HepG2 (cell line): ENCODE data around the gene SULT1A3. TPM values are rescaled to one million over a fixed set of nuclear protein-coding genes. Genes with fewer than 3 reads are reported as not detected.

Experiments
- BORCS8-MEF2B ChIP-seq: sonication (generic); formaldehyde crosslinking; IDR thresholded peaks from 2 replicates; pipeline ENCODE4 v1.8.0; 2022; ENCODE audit warnings: mild to moderate bottlenecking, missing genetic modification reagents
- CENPX ChIP-seq: sonication (generic); formaldehyde crosslinking; IDR thresholded peaks from 2 replicates; pipeline ENCODE4 v1.9.0; 2021; ENCODE audit warnings: mild to moderate bottlenecking, missing genetic modification reagents, moderate library complexity
- EP300 ChIP-seq, 3 experiments: sonication (generic) in 1 of 3; formaldehyde crosslinking in 1 of 3; IDR thresholded peaks; 2 replicates each; pipeline versions ENCODE4 v1.5.1 to v1.6.1; 2011 to 2020; ENCODE audit warnings: low read depth in 2 of 3, low read length in 2 of 3, borderline replicate concordance in 1 of 3, improper control_type of control experiment in 1 of 3, mild to moderate bottlenecking in 1 of 3, missing genetic modification reagents in 1 of 3, moderate library complexity in 1 of 3
- HDAC1 ChIP-seq: sonication (generic); formaldehyde crosslinking; IDR thresholded peaks from 2 replicates; pipeline ENCODE4 v1.5.1; 2020; ENCODE audit warnings: mild to moderate bottlenecking, missing genetic modification reagents
- RXRB ChIP-seq: IDR thresholded peaks from 2 replicates; pipeline ENCODE4 v1.6.1; 2016; ENCODE audit warnings: borderline replicate concordance, missing genetic modification reagents, missing compliant biosample characterization
- TERF1 ChIP-seq: sonication (generic); formaldehyde crosslinking; IDR thresholded peaks from 2 replicates; pipeline ENCODE4 v1.8.0; 2022; ENCODE audit warnings: mild to moderate bottlenecking, missing genetic modification reagents, moderate library complexity
- ZBTB37 ChIP-seq: sonication (generic); formaldehyde crosslinking; IDR thresholded peaks from 2 replicates; pipeline ENCODE4 v1.4.0; 2020; ENCODE audit warnings: mild to moderate bottlenecking, missing genetic modification reagents
- ZNF121 ChIP-seq: sonication (generic); formaldehyde crosslinking; IDR thresholded peaks from 2 replicates; pipeline ENCODE4 v1.5.0; 2020; ENCODE audit warnings: mild to moderate bottlenecking, missing genetic modification reagents
- ZNF280B ChIP-seq: sonication (generic); formaldehyde crosslinking; IDR thresholded peaks from 2 replicates; pipeline ENCODE4 v1.5.0; 2020; ENCODE audit warnings: missing genetic modification reagents, mild to moderate bottlenecking, borderline replicate concordance
- ZNF83 ChIP-seq: sonication (generic); formaldehyde crosslinking; IDR thresholded peaks from 2 replicates; pipeline ENCODE4 v1.4.0; 2020; ENCODE audit warnings: missing genetic modification reagents, mild to moderate bottlenecking, borderline replicate concordance
- polyA plus RNA-seq, 8 experiments: library from polyadenylated mRNA; depleted of rRNA in 3 of 8; stranded (reverse) in 7 of 8; unstranded in 1 of 8; fragments of >200 nt; fragmentation: Illumina TruSeq in 4 of 8; extraction: Trizol in 4 of 8; gene quantifications; 2 replicates each; pipeline versions ENCODE4 v1.2.1 to v1.2.3, GENCODE V29; 2011 to 2016; ENCODE audit warnings: low read depth in 4 of 8, missing spikeins in 1 of 8, mixed read lengths in 1 of 8; ENCODE audit not compliant: insufficient read depth in 1 of 8
- total RNA-seq, 5 experiments: library from RNA; depleted of rRNA; stranded (reverse); fragments of >200 nt; fragmentation: Illumina TruSeq; extraction: Trizol; gene quantifications; 2 replicates each; pipeline ENCODE4 v1.2.3, GENCODE V29; 2016; ENCODE audit warnings: low read depth in 1 of 5

SULT1A3 gene
- total and polyA plus RNA-seq, 2 of the 13 experiments (the other 11 are each of a cell fraction or from before 2014, with no cell fraction given), result 21.0 to 28.3 TPM

GRCh38 chr16:30155188-30155587 lies 43.9 kb upstream of the SULT1A3 start (continued):
- TF ChIP-seq EP300 (IDR thresholded peaks at IDR 0.05; ENCODE audit: low read depth in 2 of 2, low read length in 2 of 2) (0 out of 4 replicates have a peak, but pooled peaks of 1 of the 2 experiments have one; percentile 6), EP300 (CRISPR knock-in tag; IDR thresholded peaks at IDR 0.05; ENCODE audit: borderline replicate concordance) (no peak), ZBTB37 (no peak), BORCS8-MEF2B (CRISPR knock-in tag) (0 out of 2 replicates have a peak, but pooled peaks have one; percentile 39), ZNF280B (CRISPR knock-in tag) (no peak), ZNF83 (CRISPR knock-in tag) (no peak), ZNF121 (CRISPR knock-in tag) (peak; percentile 75), RXRB (peak; percentile 81), TERF1 (no peak), HDAC1 (CRISPR knock-in tag) (no peak), CENPX (no peak)
